ENCODE data around the gene EFHD2.
"Not testable (repeated sequence)": the region's sequence is repeated elsewhere in the genome, so short reads cannot be mapped to it uniquely, and the experiment has no call there.

EFHD2 gene

DNA sequence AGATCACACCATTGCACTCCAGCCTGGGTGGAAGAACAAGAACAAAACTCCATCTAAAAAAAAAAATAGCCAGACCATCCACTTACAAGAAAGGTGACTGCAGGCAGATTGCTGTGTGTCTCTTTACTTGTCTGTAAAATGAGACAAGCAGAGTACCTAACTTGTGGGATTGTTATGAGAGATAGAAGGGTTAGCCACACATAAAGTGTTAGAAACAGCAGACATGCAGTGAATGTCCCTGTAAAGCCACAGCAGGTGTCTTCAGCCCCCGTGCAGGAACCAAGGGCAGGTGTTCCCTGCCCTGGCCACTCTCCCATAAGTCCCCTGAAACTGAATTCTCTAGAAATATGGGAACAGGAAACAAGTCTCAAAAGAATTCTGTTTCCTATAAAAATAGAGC, 40.8 kb upstream of the EFHD2 start:
- Histone ChIP-seq H3K4me3 (no peak overlapping the region), H3K9me3 (no peaks in the 10 kb centered on the region), H3K4me1 (peaks cover 0 to 6% (median 2%) of the 10 kb centered on the region in 4 donors), H3K27me3 (no peaks in the 10 kb centered on the region), H3K36me3 (no peaks in the 10 kb centered on the region), H3K27ac (no peak overlapping the region)
- no peak for TF ChIP-seq CTCF (IDR thresholded peaks at IDR 0.05)
- DNase-seq: no peak
- intact Hi-C loops (cut with DNase I; ENCODE audit: low total_unique reads): no loop called here

GRCh38 chr1:15370268-15370667, 39.4 kb upstream of the EFHD2 start:
- Histone ChIP-seq H3K4me3 (no peak overlapping the region), H3K4me1 (peaks cover 0 to 6% (median 2%) of the 10 kb centered on the region in 4 donors), H3K27ac (no peak overlapping the region), H3K36me3 (no peaks in the 10 kb centered on the region), H3K27me3 (no peaks in the 10 kb centered on the region), H3K9me3 (no peaks in the 10 kb centered on the region)
- intact Hi-C loops (cut with DNase I; ENCODE audit: low total_unique reads): no loop called here
- no peak for TF ChIP-seq CTCF (IDR thresholded peaks at IDR 0.05)
- DNase-seq: no peak

GRCh38 chr1:15370781-15371520, 38.7 kb upstream of the EFHD2 start:
- Histone ChIP-seq H3K27ac (no peak overlapping the region), H3K9me3 (no peaks in the 10 kb centered on the region), H3K27me3 (no peaks in the 10 kb centered on the region), H3K4me3 (no peak overlapping the region), H3K36me3 (no peaks in the 10 kb centered on the region), H3K4me1 (peaks cover 0 to 6% (median 2%) of the 10 kb centered on the region in 4 donors)
- TF ChIP-seq CTCF (IDR thresholded peaks at IDR 0.05): no peak
- intact Hi-C loops (cut with DNase I; ENCODE audit: low total_unique reads): no loop called here
- no peak for DNase-seq

DNA sequence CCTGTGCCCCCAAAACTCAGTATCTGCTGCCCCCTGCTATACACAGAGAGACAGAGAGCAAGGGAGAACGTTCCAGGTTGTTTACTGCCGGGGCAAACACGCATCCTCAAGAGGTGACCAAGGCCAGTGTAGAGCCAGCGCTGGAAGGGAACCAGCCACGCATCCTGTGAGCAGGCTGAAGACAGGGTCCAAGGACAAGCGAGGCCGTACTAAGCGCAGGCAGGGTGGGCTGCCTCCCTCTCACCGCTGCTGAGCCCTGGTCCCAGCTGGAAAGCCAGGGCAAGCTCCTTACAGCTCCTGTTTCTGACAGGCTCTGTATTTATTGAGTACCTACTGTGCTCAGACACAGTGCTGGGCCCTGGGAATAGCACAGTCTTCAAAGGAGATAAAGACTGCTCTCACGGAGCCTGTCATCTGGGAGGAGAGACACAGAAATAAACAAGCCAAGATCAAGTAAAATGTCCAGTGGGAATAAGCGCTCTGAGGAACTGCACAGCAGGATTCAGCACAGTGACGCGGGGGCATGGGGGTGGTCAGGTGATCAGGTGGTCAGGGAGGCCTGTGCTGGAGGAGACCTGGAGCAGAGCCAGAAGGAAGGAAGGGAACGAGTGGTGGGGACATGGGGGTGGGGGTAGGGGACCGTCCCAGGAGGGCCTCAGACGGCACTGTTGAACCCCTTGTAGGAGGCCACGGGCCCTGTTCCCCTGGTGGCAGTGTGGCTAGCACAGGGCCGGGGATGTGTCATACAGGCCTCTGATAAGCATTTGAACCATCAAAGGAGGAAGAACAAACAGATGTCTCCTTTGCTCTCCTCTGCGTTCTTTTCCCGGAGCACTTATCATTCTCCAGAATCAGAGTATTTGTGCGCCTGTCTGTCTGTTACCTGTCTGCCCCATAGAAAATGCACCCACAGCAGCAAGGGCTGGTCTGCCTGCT, 37.8 kb upstream of the EFHD2 start:
- Histone ChIP-seq H3K27ac (no peak overlapping the region), H3K4me1 (peaks cover 0 to 6% (median 2%) of the 10 kb centered on the region in 4 donors), H3K4me3 (no peak overlapping the region), H3K9me3 (no peaks in the 10 kb centered on the region), H3K27me3 (no peaks in the 10 kb centered on the region), H3K36me3 (no peaks in the 10 kb centered on the region)
- DNase-seq: no peak
- intact Hi-C loops (cut with DNase I; ENCODE audit: low total_unique reads): no loop called here
- TF ChIP-seq CTCF (IDR thresholded peaks at IDR 0.05): no peak

GRCh38 chr1:15378729-15379128, 31.0 kb upstream of the EFHD2 start:
- no peak for DNase-seq
- TF ChIP-seq CTCF (IDR thresholded peaks at IDR 0.05): no peak
- Histone ChIP-seq H3K36me3 (no peaks in the 10 kb centered on the region), H3K4me1 (no peaks in the 10 kb centered on the region), H3K27me3 (no peaks in the 10 kb centered on the region), H3K9me3 (no peaks in the 10 kb centered on the region), H3K27ac (no peak overlapping the region), H3K4me3 (no peak overlapping the region)
- intact Hi-C loops (cut with DNase I; ENCODE audit: low total_unique reads): no loop called here

GRCh38 chr1:15379151-15379550, 30.5 kb upstream of the EFHD2 start:
- H3K9me3 ChIP-seq; H3K36me3 ChIP-seq; H3K4me3 ChIP-seq; H3K4me1 ChIP-seq; H3K27ac ChIP-seq; H3K27me3 ChIP-seq; intact Hi-C loops (cut with DNase I; ENCODE audit: low total_unique reads); DNase-seq: not testable (repeated sequence)

Measured in tibial artery (tissue), 4 donors.